Upper lobe of left lung (tissue), 6 donors: ENCODE data around the gene IMP3. TPM values are rescaled to one million over a fixed set of nuclear protein-coding genes. Genes with fewer than 3 reads are reported as not detected.

Experiments
- ATAC-seq, 2 donors: fragments of 200-7000 bp; cut with Tn5 transposase; one replicate each; pipeline ENCODE4 v1.9.1; 2022; ENCODE audit warnings: mild to moderate bottlenecking in 2 of 2, moderate library complexity in 2 of 2; ENCODE audit not compliant: low FRiP score in 2 of 2
- DNase-seq, 2 donors: peaks; one replicate each; pipeline ENCODE4 v3.0.0-alpha.2; 2019 to 2020
- H3K27ac ChIP-seq, 4 donors: fragments of 200-600 bp; sonication (generic); one replicate each; pipeline ENCODE4 v1.5.1; 2016 to 2019
- H3K27me3 ChIP-seq, 4 donors: fragments of 200-600 bp; sonication (generic); one replicate each; pipeline ENCODE4 v1.5.1; 2017 to 2019
- H3K36me3 ChIP-seq, 4 donors: fragments of 200-600 bp; sonication (generic); one replicate each; pipeline ENCODE4 v1.5.1; 2016 to 2019
- H3K4me1 ChIP-seq, 4 donors: fragments of 200-600 bp; sonication (generic); one replicate each; pipeline ENCODE4 v1.5.1; 2018 to 2019
- H3K4me3 ChIP-seq, 4 donors: fragments of 200-600 bp; sonication (generic); one replicate each; pipeline ENCODE4 v1.5.1; 2017 to 2019; ENCODE audit warnings: mild to moderate bottlenecking in 2 of 4, moderate library complexity in 1 of 4
- H3K9me3 ChIP-seq, 4 donors: fragments of 200-600 bp; sonication (generic); one replicate each; pipeline ENCODE4 v1.5.1; 2018 to 2019
- EP300 ChIP-seq, 4 donors: sonication (generic); formaldehyde crosslinking; IDR thresholded peaks; one replicate each; pipeline ENCODE4 v1.5.1; 2017; ENCODE audit warnings: antibody characterized with exemption in 4 of 4, control low read depth in 2 of 4
- POLR2A ChIP-seq, 4 donors: fragments of 450-650 bp; IDR thresholded peaks; one replicate each; pipeline ENCODE4 v1.5.1; 2016 to 2017; ENCODE audit warnings: antibody characterized with exemption in 4 of 4, mild to moderate bottlenecking in 2 of 4
- POLR2AphosphoS5 ChIP-seq, 2 donors: sonication (generic); formaldehyde crosslinking; IDR thresholded peaks; one replicate each; pipeline ENCODE4 v1.5.1; 2017; ENCODE audit warnings: antibody characterized with exemption in 2 of 2
- WGBS, 2 donors: methylation state at CpG; one replicate each; pipeline ENCODE4 v1.1.5; 2017 to 2018; 5-methylcytosine and 5-hydroxymethylcytosine counted together
- total RNA-seq, 6 donors: library from RNA; depleted of rRNA in 4 of 6; stranded (reverse); fragments of >200 nt in 4 of 6; gene quantifications; one replicate each; pipeline versions ENCODE4 v1.1.0 to v1.2.1, GENCODE V29; 2016 to 2021
- TF ChIP-seq, protein P1 (sequence below), 6 experiments: fragments of 450-650 bp in 4 of 6; fragments of 200-600 bp in 2 of 6; sonication (generic) in 2 of 6; IDR thresholded peaks; one replicate each; pipeline ENCODE4 v1.5.1; 2016 to 2019; ENCODE audit warnings: antibody characterized with exemption in 6 of 6
- donor health status: DM: no; HTN: no; CAD: no; lungs with moderate emphysema.
- donor health status: DM: no; HTN: yes; CAD: no; lungs with severe emphysema.

Gene IMP3
- total RNA-seq, 6 donors from 2014 or later, result 64.3 to 183 (median 70.2) TPM

DNA sequence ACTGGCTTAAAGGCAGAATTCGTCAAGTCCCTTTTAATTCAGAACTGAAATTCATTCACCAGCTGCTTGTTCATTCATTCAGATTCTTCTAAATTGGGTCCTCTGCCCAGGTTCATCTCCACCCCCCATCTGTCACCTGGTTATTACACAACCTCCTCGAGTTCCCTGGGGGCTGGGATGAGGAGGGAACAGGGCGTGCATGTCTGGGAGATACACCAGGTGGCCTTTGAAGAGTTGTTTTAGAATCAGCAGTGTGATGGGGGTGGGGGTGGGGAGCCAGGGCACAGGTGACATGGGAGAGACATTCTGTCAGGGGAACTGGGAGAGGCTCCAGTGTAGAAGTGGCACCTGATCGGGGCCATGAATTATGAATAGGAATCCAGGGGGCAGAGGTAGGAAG, 15.9 kb upstream of the IMP3 start:
- Histone ChIP-seq H3K4me1 (peaks cover 43 to 77% (median 64%) of the 10 kb centered on the region in 4 donors), H3K9me3 (no peaks in the 10 kb centered on the region), H3K4me3 (no peak overlapping the region), H3K36me3 (peaks cover 4 to 41% (median 21%) of the 10 kb centered on the region in 4 donors), H3K27ac (no peak overlapping the region), H3K27me3 (no peaks in the 10 kb centered on the region)
- DNase-seq (no peak), ATAC-seq (no peak)
- 57 to 68% methylated on average over 4 of the region's 4 CpGs for WGBS, 2 donors
- TF ChIP-seq EP300 (IDR thresholded peaks at IDR 0.05) (no peak), POLR2A (IDR thresholded peaks at IDR 0.05) (no peak), POLR2AphosphoS5 (IDR thresholded peaks at IDR 0.05) (no peak)
- TF ChIP-seq, protein P1, sequence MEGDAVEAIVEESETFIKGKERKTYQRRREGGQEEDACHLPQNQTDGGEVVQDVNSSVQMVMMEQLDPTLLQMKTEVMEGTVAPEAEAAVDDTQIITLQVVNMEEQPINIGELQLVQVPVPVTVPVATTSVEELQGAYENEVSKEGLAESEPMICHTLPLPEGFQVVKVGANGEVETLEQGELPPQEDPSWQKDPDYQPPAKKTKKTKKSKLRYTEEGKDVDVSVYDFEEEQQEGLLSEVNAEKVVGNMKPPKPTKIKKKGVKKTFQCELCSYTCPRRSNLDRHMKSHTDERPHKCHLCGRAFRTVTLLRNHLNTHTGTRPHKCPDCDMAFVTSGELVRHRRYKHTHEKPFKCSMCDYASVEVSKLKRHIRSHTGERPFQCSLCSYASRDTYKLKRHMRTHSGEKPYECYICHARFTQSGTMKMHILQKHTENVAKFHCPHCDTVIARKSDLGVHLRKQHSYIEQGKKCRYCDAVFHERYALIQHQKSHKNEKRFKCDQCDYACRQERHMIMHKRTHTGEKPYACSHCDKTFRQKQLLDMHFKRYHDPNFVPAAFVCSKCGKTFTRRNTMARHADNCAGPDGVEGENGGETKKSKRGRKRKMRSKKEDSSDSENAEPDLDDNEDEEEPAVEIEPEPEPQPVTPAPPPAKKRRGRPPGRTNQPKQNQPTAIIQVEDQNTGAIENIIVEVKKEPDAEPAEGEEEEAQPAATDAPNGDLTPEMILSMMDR (IDR thresholded peaks at IDR 0.05), result no peak

- peaks cover 52 to 77% (median 64%) of the 10 kb centered on the region in 4 donors for H3K4me1 ChIP-seq
- peak overlapping the region in 1 of 4 donors; percentile 11 for H3K27ac ChIP-seq
- peaks cover 4 to 39% (median 20%) of the 10 kb centered on the region in 4 donors for H3K36me3 ChIP-seq
These were observed 14.3 kb upstream of the IMP3 start for GRCh38 chr15:75654201-75654907.

DNA sequence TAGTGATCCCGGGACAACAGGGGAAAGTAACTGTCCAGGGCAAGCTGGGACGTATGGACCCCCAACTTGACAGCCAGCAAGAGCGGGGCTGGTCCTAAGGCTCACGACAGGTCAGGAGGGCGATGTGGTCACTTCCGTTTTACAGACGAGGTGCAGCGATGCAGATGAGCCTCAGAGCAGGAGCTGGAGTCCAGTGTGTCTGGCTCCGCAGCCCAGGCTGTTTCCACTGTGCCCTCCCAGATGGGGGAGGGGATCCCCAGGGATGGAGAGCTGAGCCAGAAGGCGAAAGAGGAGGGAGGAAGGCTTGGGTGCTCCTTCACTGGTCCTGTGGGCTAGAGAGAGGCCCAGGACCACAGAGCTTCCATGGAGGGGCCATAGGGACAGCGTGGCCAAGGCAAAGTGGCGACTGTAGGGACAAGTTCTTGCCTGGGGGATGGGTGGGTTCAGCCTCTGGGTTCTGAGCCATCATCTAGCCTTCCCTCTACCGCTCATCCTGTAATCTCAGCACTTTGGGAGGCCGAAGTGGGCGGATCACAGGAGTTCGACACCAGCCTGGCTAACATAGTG, 13.4 kb upstream of the IMP3 start:
- Histone ChIP-seq H3K4me1 (peaks cover 58 to 80% (median 66%) of the 10 kb centered on the region in 4 donors), H3K4me3 (no peak overlapping the region), H3K36me3 (peaks cover 4 to 34% (median 16%) of the 10 kb centered on the region in 4 donors), H3K9me3 (no peaks in the 10 kb centered on the region), H3K27me3 (no peaks in the 10 kb centered on the region), H3K27ac (peak overlapping the region in 2 of 4 donors; percentile 68 to 70)
- 82 to 89% methylated on average over 15 to 16 of the region's 16 CpGs for WGBS, 2 donors
- ATAC-seq, result no peak
- no peak for TF ChIP-seq EP300 (IDR thresholded peaks at IDR 0.05)
- TF ChIP-seq POLR2AphosphoS5 (IDR thresholded peaks at IDR 0.05), result no peak
- TF ChIP-seq, protein P1 (IDR thresholded peaks at IDR 0.05), result no peak
- DNase-seq, result no peak

More at GRCh38 chr15:75654201-75654907, 14.3 kb upstream of the IMP3 start:
- TF ChIP-seq EP300 (IDR thresholded peaks at IDR 0.05) (no peak), POLR2AphosphoS5 (IDR thresholded peaks at IDR 0.05) (no peak), POLR2A (IDR thresholded peaks at IDR 0.05) (no peak)
- TF ChIP-seq, protein P1 (IDR thresholded peaks at IDR 0.05), result no peak
- WGBS, 2 donors, result 79 to 83% methylated on average over 4 of the region's 4 CpGs
- Histone ChIP-seq H3K9me3 (no peaks in the 10 kb centered on the region), H3K27me3 (no peaks in the 10 kb centered on the region), H3K4me3 (no peak overlapping the region)
- DNase-seq, result no peak
- peak in 1 of 2 donors; percentile 24 for ATAC-seq

DNA sequence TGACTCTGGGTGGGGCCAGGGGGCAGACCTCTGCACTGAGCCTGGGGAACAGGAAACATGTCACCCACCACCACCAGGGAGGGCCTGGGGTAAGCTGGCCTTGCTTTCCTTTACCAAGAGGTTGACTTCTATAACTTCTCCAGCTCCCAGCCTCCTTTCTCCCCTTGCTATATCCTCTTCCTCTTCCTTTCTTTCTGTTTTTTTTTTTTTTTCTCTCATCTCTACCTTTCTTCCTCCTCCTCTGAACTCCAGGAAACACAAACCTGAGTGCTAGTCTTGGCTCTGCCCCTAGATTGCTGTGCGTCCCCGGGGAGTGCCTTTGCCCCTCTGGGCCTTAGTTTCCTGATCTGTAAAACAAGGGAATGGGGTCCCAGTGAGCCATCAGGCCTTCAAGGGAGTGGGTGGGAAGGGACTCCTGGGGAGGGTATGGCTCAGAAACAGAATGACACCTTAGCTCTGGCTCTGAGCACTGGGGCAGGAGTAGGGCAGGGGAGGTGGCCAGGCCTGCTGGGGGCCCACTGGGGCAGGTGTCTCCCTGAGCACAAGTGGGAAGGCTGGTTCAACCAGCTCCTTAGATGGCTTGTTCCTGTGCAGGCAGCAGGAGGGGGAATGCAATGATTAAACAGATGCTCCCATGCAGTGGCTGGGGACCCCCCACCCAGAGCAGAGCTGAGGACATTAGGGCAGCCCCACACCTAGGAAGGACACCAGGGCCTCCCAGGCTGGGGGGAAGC, 12.0 kb upstream of the IMP3 start:
- Histone ChIP-seq H3K4me1 (peaks cover 58 to 83% (median 67%) of the 10 kb centered on the region in 4 donors), H3K36me3 (peaks cover 0 to 20% (median 6%) of the 10 kb centered on the region in 4 donors), H3K9me3 (no peaks in the 10 kb centered on the region), H3K27me3 (no peaks in the 10 kb centered on the region), H3K4me3 (peak overlapping the region in 3 of 4 donors; percentile 25 to 78 (median 77)), H3K27ac (peak overlapping the region; percentile 52 to 70 (median 69))
- ATAC-seq (no peak), DNase-seq (no peak)
- TF ChIP-seq POLR2A (IDR thresholded peaks at IDR 0.05) (no peak), POLR2AphosphoS5 (IDR thresholded peaks at IDR 0.05) (no peak), EP300 (IDR thresholded peaks at IDR 0.05) (no peak)
- 44 to 51% methylated on average over 2 of the region's 2 CpGs for WGBS, 2 donors
